GM12875 (cell line): Measurements from ENCODE around the gene TNFRSF12A.

Experiments
- H3K4me3 ChIP-seq: one replicate; pipeline ENCODE4 v1.5.1; 2011; ENCODE audit warnings: low read depth, low read length, control low read depth
- TF ChIP-seq, protein P1 (sequence below): IDR thresholded peaks from 2 replicates; pipeline ENCODE4 v1.5.1; 2011; ENCODE audit warnings: low read depth, mild to moderate bottlenecking, control low read depth, inconsistent platforms, low read length, moderate library complexity, borderline replicate concordance; ENCODE audit not compliant: insufficient read depth

The TNFRSF12A gene

DNA sequence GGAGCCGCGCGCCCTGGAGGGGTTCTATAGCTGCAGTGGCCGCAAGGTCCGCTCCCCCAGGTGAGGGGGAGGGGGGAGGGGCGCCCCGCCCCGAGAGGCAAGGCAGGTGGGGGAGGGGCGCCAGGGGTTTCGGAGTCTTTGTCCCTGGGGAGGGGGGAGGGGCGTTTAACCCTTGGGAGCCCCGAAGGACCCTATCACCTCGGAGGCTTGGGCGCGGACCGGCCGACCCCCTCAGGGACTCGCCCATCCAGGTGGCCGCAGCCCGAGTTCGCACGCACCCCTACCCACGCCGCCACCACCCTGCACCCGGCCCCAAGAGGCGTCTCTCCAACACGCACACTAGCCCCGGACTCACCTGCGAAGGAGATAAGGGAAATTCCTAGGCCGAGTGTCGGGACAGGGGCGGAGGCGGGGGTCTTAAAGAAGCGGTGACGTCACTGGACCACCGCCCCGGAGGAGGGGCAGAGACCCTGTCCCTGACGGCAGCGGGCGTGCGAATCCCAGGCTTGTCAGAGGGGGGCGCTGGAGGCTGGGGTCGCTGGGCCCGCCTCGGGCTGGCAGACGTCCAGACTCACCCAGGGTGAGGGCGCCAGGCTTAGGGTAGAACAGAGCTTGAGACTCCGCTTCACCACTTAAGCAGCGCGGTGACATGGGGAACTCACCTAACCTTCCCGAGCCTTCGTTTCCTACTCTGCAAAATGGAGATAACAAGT, 2.2 kb upstream of the TNFRSF12A start, which contains the start of gene CLDN6:
Gene CLDN6, minus strand, starts transcription at position 390 of the 713 bp plus-strand sequence. CDS start 2,162 bp downstream, outside the sequence.
- H3K4me3 ChIP-seq, result no peak within 1 kb of the TSS
- TF ChIP-seq, protein P1, sequence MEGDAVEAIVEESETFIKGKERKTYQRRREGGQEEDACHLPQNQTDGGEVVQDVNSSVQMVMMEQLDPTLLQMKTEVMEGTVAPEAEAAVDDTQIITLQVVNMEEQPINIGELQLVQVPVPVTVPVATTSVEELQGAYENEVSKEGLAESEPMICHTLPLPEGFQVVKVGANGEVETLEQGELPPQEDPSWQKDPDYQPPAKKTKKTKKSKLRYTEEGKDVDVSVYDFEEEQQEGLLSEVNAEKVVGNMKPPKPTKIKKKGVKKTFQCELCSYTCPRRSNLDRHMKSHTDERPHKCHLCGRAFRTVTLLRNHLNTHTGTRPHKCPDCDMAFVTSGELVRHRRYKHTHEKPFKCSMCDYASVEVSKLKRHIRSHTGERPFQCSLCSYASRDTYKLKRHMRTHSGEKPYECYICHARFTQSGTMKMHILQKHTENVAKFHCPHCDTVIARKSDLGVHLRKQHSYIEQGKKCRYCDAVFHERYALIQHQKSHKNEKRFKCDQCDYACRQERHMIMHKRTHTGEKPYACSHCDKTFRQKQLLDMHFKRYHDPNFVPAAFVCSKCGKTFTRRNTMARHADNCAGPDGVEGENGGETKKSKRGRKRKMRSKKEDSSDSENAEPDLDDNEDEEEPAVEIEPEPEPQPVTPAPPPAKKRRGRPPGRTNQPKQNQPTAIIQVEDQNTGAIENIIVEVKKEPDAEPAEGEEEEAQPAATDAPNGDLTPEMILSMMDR, result peak; percentile 30; the same call in 1 of the 2 replicates

- H3K4me3 ChIP-seq, result peak overlapping the region; percentile 42
- TF ChIP-seq, protein P1, result no peak
Measured at GRCh38 chr16:3019594-3020246, 448 bp upstream of the TNFRSF12A start.

DNA sequence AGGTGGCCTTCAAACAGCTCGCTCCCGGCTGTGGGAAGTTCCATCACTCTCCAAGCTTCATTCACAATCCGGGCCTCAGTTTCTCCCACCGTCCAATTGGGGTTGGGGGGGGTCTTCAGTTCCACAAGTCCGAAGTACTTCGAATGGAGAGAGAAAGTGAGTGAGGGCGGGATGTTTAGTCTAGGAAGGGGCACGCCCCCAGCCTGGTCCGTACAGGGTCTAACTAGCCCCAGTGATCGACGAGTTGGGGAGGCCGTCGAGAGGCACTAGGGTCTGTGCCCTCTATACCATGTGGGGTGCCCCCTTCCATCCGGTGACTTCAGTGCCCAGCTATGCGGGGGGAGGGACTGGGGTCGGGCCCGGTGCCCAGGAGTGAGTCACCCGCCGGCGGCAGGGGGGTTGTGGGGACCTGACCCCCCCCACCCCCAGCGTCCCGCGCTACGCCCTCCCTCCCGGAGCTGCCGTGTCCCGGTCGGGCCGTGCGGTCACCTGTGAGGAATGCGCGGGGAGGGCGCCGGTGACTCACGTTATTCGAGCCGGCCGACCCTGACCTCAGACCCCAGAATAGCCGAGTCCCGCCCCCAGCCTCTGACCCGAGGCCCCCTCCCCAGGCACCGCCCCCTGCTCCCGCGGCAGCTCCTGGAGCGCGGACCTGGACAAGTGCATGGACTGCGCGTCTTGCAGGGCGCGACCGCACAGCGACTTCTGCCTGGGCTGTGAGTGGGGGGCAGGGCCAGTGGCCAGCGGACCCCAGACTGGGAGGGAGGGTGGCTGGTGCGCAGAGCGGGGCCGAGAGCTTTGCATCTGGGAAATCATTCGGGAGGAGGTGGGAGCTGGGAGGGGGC, 658 bp downstream of the TNFRSF12A start:
- H3K4me3 ChIP-seq, result peak overlapping the region; percentile 54
- TF ChIP-seq, protein P1, result no peak

- TF ChIP-seq, protein P1, result peak; percentile 37; the same call in 1 of the 2 replicates
- H3K4me3 ChIP-seq, result no peak overlapping the region
Measured at GRCh38 chr16:3021449-3022207, 1.5 kb downstream of the TNFRSF12A start.

DNA sequence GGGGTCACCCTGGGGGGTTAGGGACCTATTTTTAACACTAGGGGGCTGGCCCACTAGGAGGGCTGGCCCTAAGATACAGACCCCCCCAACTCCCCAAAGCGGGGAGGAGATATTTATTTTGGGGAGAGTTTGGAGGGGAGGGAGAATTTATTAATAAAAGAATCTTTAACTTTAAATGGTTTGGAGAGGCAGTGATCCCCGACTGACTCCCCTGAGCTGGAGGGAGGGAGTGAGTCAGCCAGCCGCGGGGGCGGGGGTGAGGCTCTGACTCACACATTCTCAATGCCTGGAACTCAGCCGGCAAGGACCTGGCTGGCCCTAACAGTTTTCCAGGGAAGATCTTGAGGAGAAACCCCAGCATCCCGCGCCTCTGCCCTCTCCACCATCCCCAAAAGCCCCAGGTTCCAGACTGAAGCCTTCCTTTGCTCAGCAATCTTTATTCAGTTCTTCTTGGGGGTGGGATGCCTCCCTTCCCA, 2.1 kb downstream of the TNFRSF12A start:
- TF ChIP-seq, protein P1, result no peak
- H3K4me3 ChIP-seq, result no peak overlapping the region

- TF ChIP-seq, protein P1, result no peak
- H3K4me3 ChIP-seq, result peak overlapping the region; percentile 85
Measured at GRCh38 chr16:3022684-3023414, 2.7 kb downstream of the TNFRSF12A start.
